ENCODE measurements around the gene ATP6V0C.

ATP6V0C gene

GRCh38 chr16:2520784-2521531, 7.2 kb downstream of the ATP6V0C start:
- no peaks in the 10 kb centered on the region for H3K9me3 Mint-ChIP-seq (ENCODE audit: low read depth)
- H3K36me3 Mint-ChIP-seq: no peaks in the 10 kb centered on the region
- H3K27me3 Mint-ChIP-seq: no peaks in the 10 kb centered on the region
- H3K4me1 Mint-ChIP-seq (ENCODE audit: low read depth): peaks cover 43% of the 10 kb centered on the region
- peak overlapping the region; percentile 93 for H3K27ac Mint-ChIP-seq
- peak overlapping the region; percentile 90 for H3K4me3 Mint-ChIP-seq

GRCh38 chr16:2523801-2524231, 10.1 kb downstream of the ATP6V0C start:
- no peaks in the 10 kb centered on the region for H3K27me3 Mint-ChIP-seq
- H3K4me1 Mint-ChIP-seq (ENCODE audit: low read depth): peaks cover 20% of the 10 kb centered on the region
- no peak overlapping the region for H3K27ac Mint-ChIP-seq
- H3K9me3 Mint-ChIP-seq (ENCODE audit: low read depth): no peaks in the 10 kb centered on the region
- H3K4me3 Mint-ChIP-seq: no peak overlapping the region
- H3K36me3 Mint-ChIP-seq: no peaks in the 10 kb centered on the region

GRCh38 chr16:2524339-2524938, 10.7 kb downstream of the ATP6V0C start:
- H3K27ac Mint-ChIP-seq: peak overlapping the region; percentile 34
- no peaks in the 10 kb centered on the region for H3K36me3 Mint-ChIP-seq
- no peak overlapping the region for H3K4me3 Mint-ChIP-seq

GRCh38 chr16:2526135-2526534, 12.4 kb downstream of the ATP6V0C start:
- H3K27ac Mint-ChIP-seq: no peak overlapping the region
- no peak overlapping the region for H3K4me3 Mint-ChIP-seq
- H3K9me3 Mint-ChIP-seq (ENCODE audit: low read depth): no peaks in the 10 kb centered on the region
- H3K36me3 Mint-ChIP-seq: no peaks in the 10 kb centered on the region
- H3K27me3 Mint-ChIP-seq: no peaks in the 10 kb centered on the region
- H3K4me1 Mint-ChIP-seq (ENCODE audit: low read depth): peaks cover 10% of the 10 kb centered on the region

More at GRCh38 chr16:2524339-2524938, 10.7 kb downstream of the ATP6V0C start:
- Mint-ChIP-seq H3K27me3 (no peaks in the 10 kb centered on the region), H3K4me1 (ENCODE audit: low read depth) (peaks cover 16% of the 10 kb centered on the region), H3K9me3 (ENCODE audit: low read depth) (no peaks in the 10 kb centered on the region)

- H3K4me3 Mint-ChIP-seq: no peak overlapping the region
- H3K4me1 Mint-ChIP-seq (ENCODE audit: low read depth): peaks cover 9% of the 10 kb centered on the region
- no peaks in the 10 kb centered on the region for H3K9me3 Mint-ChIP-seq (ENCODE audit: low read depth)
- H3K27ac Mint-ChIP-seq: no peak overlapping the region
- H3K27me3 Mint-ChIP-seq: no peaks in the 10 kb centered on the region
- no peaks in the 10 kb centered on the region for H3K36me3 Mint-ChIP-seq
Observed at GRCh38 chr16:2527071-2527783, 13.5 kb downstream of the ATP6V0C start.

- Mint-ChIP-seq H3K27me3 (no peaks in the 10 kb centered on the region), H3K9me3 (ENCODE audit: low read depth) (no peaks in the 10 kb centered on the region), H3K36me3 (no peaks in the 10 kb centered on the region), H3K4me1 (ENCODE audit: low read depth) (peaks cover 11% of the 10 kb centered on the region), H3K27ac (no peak overlapping the region), H3K4me3 (no peak overlapping the region)
Observed at GRCh38 chr16:2527784-2528100, 14.0 kb downstream of the ATP6V0C start.

GRCh38 chr16:2528161-2529060, 14.7 kb downstream of the ATP6V0C start:
- Mint-ChIP-seq H3K4me1 (ENCODE audit: low read depth) (peaks cover 13% of the 10 kb centered on the region), H3K27ac (no peak overlapping the region), H3K27me3 (no peaks in the 10 kb centered on the region), H3K36me3 (no peaks in the 10 kb centered on the region), H3K9me3 (ENCODE audit: low read depth) (no peaks in the 10 kb centered on the region), H3K4me3 (no peak overlapping the region)

GRCh38 chr16:2529061-2529931, 15.5 kb downstream of the ATP6V0C start:
- Mint-ChIP-seq H3K36me3 (no peaks in the 10 kb centered on the region), H3K4me1 (ENCODE audit: low read depth) (peaks cover 12% of the 10 kb centered on the region), H3K9me3 (ENCODE audit: low read depth) (no peaks in the 10 kb centered on the region), H3K27ac (no peak overlapping the region), H3K27me3 (no peaks in the 10 kb centered on the region), H3K4me3 (no peak overlapping the region)

GRCh38 chr16:2529961-2530628, 16.3 kb downstream of the ATP6V0C start:
- Mint-ChIP-seq H3K4me3 (no peak overlapping the region), H3K36me3 (no peaks in the 10 kb centered on the region), H3K9me3 (ENCODE audit: low read depth) (no peaks in the 10 kb centered on the region), H3K27me3 (no peaks in the 10 kb centered on the region), H3K4me1 (ENCODE audit: low read depth) (peaks cover 12% of the 10 kb centered on the region), H3K27ac (no peak overlapping the region)

GRCh38 chr16:2530629-2531318, 17.0 kb downstream of the ATP6V0C start:
- Mint-ChIP-seq H3K36me3 (no peaks in the 10 kb centered on the region), H3K4me3 (peak overlapping the region; percentile 90), H3K4me1 (ENCODE audit: low read depth) (peaks cover 12% of the 10 kb centered on the region), H3K27me3 (no peaks in the 10 kb centered on the region), H3K9me3 (ENCODE audit: low read depth) (no peaks in the 10 kb centered on the region), H3K27ac (no peak overlapping the region)

GRCh38 chr16:2531371-2531695, 17.6 kb downstream of the ATP6V0C start, which contains the start of gene CEMP1:
TSS of gene CEMP1 (minus strand) at chr16:2531408. CDS start at chr16:2531073, 335 bp downstream.
- no peaks in the 10 kb centered on the region for H3K9me3 Mint-ChIP-seq (ENCODE audit: low read depth)
- peak within 1 kb of the TSS; percentile 93 for H3K27ac Mint-ChIP-seq
- no peaks in the 10 kb centered on the region for H3K27me3 Mint-ChIP-seq
- H3K4me1 Mint-ChIP-seq (ENCODE audit: low read depth): peaks cover 12% of the 10 kb centered on the region
- peak within 1 kb of the TSS; percentile 90 for H3K4me3 Mint-ChIP-seq
- H3K36me3 Mint-ChIP-seq: no peaks in the 10 kb centered on the region

GRCh38 chr16:2531696-2532493, 18.1 kb downstream of the ATP6V0C start:
- Mint-ChIP-seq H3K4me3 (peak overlapping the region; percentile 90), H3K27me3 (no peaks in the 10 kb centered on the region), H3K27ac (peak overlapping the region; percentile 93), H3K36me3 (no peaks in the 10 kb centered on the region), H3K4me1 (ENCODE audit: low read depth) (peaks cover 15% of the 10 kb centered on the region), H3K9me3 (ENCODE audit: low read depth) (no peaks in the 10 kb centered on the region)
